ENCODE measurements around the gene MYO16. TPM values are rescaled to one million over a fixed set of nuclear protein-coding genes. Genes with fewer than 3 reads are reported as not detected.
A peak's percentile ranks its signal among the peaks of the same experiment; 100 is the strongest.

MYO16 gene
- total and polyA plus RNA-seq, 4 donors: 11.7 to 51.7 (median 21.1) TPM

GRCh38 chr13:108927615-108928014 is 298.2 kb downstream of the MYO16 start:
- no peak for DNase-seq (ENCODE audit: low read depth in 4 of 6, low spot score in 6 of 6)
- Histone ChIP-seq H3K4me1 (ENCODE audit: control insufficient read depth, insufficient read depth, low read length) (no peaks in the 10 kb centered on the region), H3K9me3 (ENCODE audit: control insufficient read depth, insufficient read depth, low read length) (no peaks in the 10 kb centered on the region), H3K36me3 (ENCODE audit: control insufficient read depth, insufficient read depth, low read length) (peaks cover 3% of the 10 kb centered on the region), H3K27me3 (ENCODE audit: control insufficient read depth, insufficient read depth, low read length) (no peaks in the 10 kb centered on the region), H3K27ac (ENCODE audit: low read depth, low read length) (no peak overlapping the region), H3K4me3 (ENCODE audit: low read depth, low read length) (no peak overlapping the region)
- WGBS (ENCODE audit: insufficient coverage): 96% methylated on average over 16 of the region's 16 CpGs

- DNase-seq (ENCODE audit: low read depth in 4 of 6, low spot score in 6 of 6): no peak
- WGBS (ENCODE audit: insufficient coverage): no CpG with 5 or more reads among the region's 3 CpGs
- no peaks in the 10 kb centered on the region for H3K9me3 ChIP-seq (ENCODE audit: control insufficient read depth, insufficient read depth, low read length)
- H3K27me3 ChIP-seq (ENCODE audit: control insufficient read depth, insufficient read depth, low read length): no peaks in the 10 kb centered on the region
- H3K27ac ChIP-seq (ENCODE audit: low read depth, low read length): no peak overlapping the region
- peaks cover 3% of the 10 kb centered on the region for H3K36me3 ChIP-seq (ENCODE audit: control insufficient read depth, insufficient read depth, low read length)
- no peak overlapping the region for H3K4me3 ChIP-seq (ENCODE audit: low read depth, low read length)
- no peaks in the 10 kb centered on the region for H3K4me1 ChIP-seq (ENCODE audit: control insufficient read depth, insufficient read depth, low read length)
Observed at GRCh38 chr13:108929532-108930206, 300.3 kb downstream of the MYO16 start.

GRCh38 chr13:108932196-108932595 is 302.8 kb downstream of the MYO16 start:
- Histone ChIP-seq H3K27ac (ENCODE audit: low read depth, low read length) (no peak overlapping the region), H3K4me1 (ENCODE audit: control insufficient read depth, insufficient read depth, low read length) (no peaks in the 10 kb centered on the region), H3K4me3 (ENCODE audit: low read depth, low read length) (no peak overlapping the region), H3K9me3 (ENCODE audit: control insufficient read depth, insufficient read depth, low read length) (no peaks in the 10 kb centered on the region), H3K36me3 (ENCODE audit: control insufficient read depth, insufficient read depth, low read length) (peaks cover 3% of the 10 kb centered on the region), H3K27me3 (ENCODE audit: control insufficient read depth, insufficient read depth, low read length) (no peaks in the 10 kb centered on the region)
- 56% methylated on average over 2 of the region's 4 CpGs for WGBS (ENCODE audit: insufficient coverage)
- DNase-seq (ENCODE audit: low read depth in 4 of 6, low spot score in 6 of 6): no peak

GRCh38 chr13:108933061-108933460 is 303.6 kb downstream of the MYO16 start:
- no peak overlapping the region for H3K27ac ChIP-seq (ENCODE audit: low read depth, low read length)
- no peaks in the 10 kb centered on the region for H3K36me3 ChIP-seq (ENCODE audit: control insufficient read depth, insufficient read depth, low read length)
- no peaks in the 10 kb centered on the region for H3K27me3 ChIP-seq (ENCODE audit: control insufficient read depth, insufficient read depth, low read length)
- no peaks in the 10 kb centered on the region for H3K4me1 ChIP-seq (ENCODE audit: control insufficient read depth, insufficient read depth, low read length)
- no peak for DNase-seq (ENCODE audit: low read depth in 4 of 6, low spot score in 6 of 6)
- no peak overlapping the region for H3K4me3 ChIP-seq (ENCODE audit: low read depth, low read length)
- no peaks in the 10 kb centered on the region for H3K9me3 ChIP-seq (ENCODE audit: control insufficient read depth, insufficient read depth, low read length)

GRCh38 chr13:108938155-108938554 is 308.7 kb downstream of the MYO16 start:
- Histone ChIP-seq H3K4me3 (ENCODE audit: low read depth, low read length) (no peak overlapping the region), H3K4me1 (ENCODE audit: control insufficient read depth, insufficient read depth, low read length) (peaks cover 4% of the 10 kb centered on the region), H3K36me3 (ENCODE audit: control insufficient read depth, insufficient read depth, low read length) (no peaks in the 10 kb centered on the region), H3K27me3 (ENCODE audit: control insufficient read depth, insufficient read depth, low read length) (no peaks in the 10 kb centered on the region), H3K27ac (ENCODE audit: low read depth, low read length) (no peak overlapping the region), H3K9me3 (ENCODE audit: control insufficient read depth, insufficient read depth, low read length) (no peaks in the 10 kb centered on the region)
- DNase-seq (ENCODE audit: low read depth in 4 of 6, low spot score in 6 of 6): no peak
- WGBS (ENCODE audit: insufficient coverage): 100% methylated on average over 1 of the region's 1 CpG

GRCh38 chr13:108940121-108940520 is 310.7 kb downstream of the MYO16 start:
- H3K36me3 ChIP-seq (ENCODE audit: control insufficient read depth, insufficient read depth, low read length): no peaks in the 10 kb centered on the region
- H3K4me3 ChIP-seq (ENCODE audit: low read depth, low read length): no peak overlapping the region
- peaks cover 4% of the 10 kb centered on the region for H3K4me1 ChIP-seq (ENCODE audit: control insufficient read depth, insufficient read depth, low read length)
- H3K27ac ChIP-seq (ENCODE audit: low read depth, low read length): no peak overlapping the region
- DNase-seq (ENCODE audit: low read depth in 4 of 6, low spot score in 6 of 6): no peak
- H3K27me3 ChIP-seq (ENCODE audit: control insufficient read depth, insufficient read depth, low read length): no peaks in the 10 kb centered on the region
- no CpG with 5 or more reads among the region's 2 CpGs for WGBS (ENCODE audit: insufficient coverage)
- no peaks in the 10 kb centered on the region for H3K9me3 ChIP-seq (ENCODE audit: control insufficient read depth, insufficient read depth, low read length)

GRCh38 chr13:108943842-108944241 is 314.4 kb downstream of the MYO16 start:
- peaks cover 7% of the 10 kb centered on the region for H3K4me1 ChIP-seq (ENCODE audit: control insufficient read depth, insufficient read depth, low read length)
- no peak overlapping the region for H3K27ac ChIP-seq (ENCODE audit: low read depth, low read length)
- no peak for DNase-seq (ENCODE audit: low read depth in 4 of 6, low spot score in 6 of 6)
- H3K36me3 ChIP-seq (ENCODE audit: control insufficient read depth, insufficient read depth, low read length): no peaks in the 10 kb centered on the region
- H3K9me3 ChIP-seq (ENCODE audit: control insufficient read depth, insufficient read depth, low read length): no peaks in the 10 kb centered on the region
- no peak overlapping the region for H3K4me3 ChIP-seq (ENCODE audit: low read depth, low read length)
- H3K27me3 ChIP-seq (ENCODE audit: control insufficient read depth, insufficient read depth, low read length): no peaks in the 10 kb centered on the region
- WGBS (ENCODE audit: insufficient coverage): 95% methylated on average over 5 of the region's 7 CpGs

GRCh38 chr13:108944760-108945159 is 315.3 kb downstream of the MYO16 start:
- Histone ChIP-seq H3K4me3 (ENCODE audit: low read depth, low read length) (no peak overlapping the region), H3K4me1 (ENCODE audit: control insufficient read depth, insufficient read depth, low read length) (peaks cover 7% of the 10 kb centered on the region), H3K27ac (ENCODE audit: low read depth, low read length) (no peak overlapping the region), H3K36me3 (ENCODE audit: control insufficient read depth, insufficient read depth, low read length) (no peaks in the 10 kb centered on the region), H3K27me3 (ENCODE audit: control insufficient read depth, insufficient read depth, low read length) (no peaks in the 10 kb centered on the region), H3K9me3 (ENCODE audit: control insufficient read depth, insufficient read depth, low read length) (no peaks in the 10 kb centered on the region)
- no CpG with 5 or more reads among the region's 4 CpGs for WGBS (ENCODE audit: insufficient coverage)
- DNase-seq (ENCODE audit: low read depth in 4 of 6, low spot score in 6 of 6): no peak

GRCh38 chr13:108947551-108948030 is 318.2 kb downstream of the MYO16 start:
- peak in 1 of 6 donors; percentile 57 for DNase-seq (ENCODE audit: low read depth in 4 of 6, low spot score in 6 of 6)
- Histone ChIP-seq H3K27ac (ENCODE audit: low read depth, low read length) (peak overlapping the region; percentile 79), H3K36me3 (ENCODE audit: control insufficient read depth, insufficient read depth, low read length) (no peaks in the 10 kb centered on the region), H3K27me3 (ENCODE audit: control insufficient read depth, insufficient read depth, low read length) (no peaks in the 10 kb centered on the region), H3K4me1 (ENCODE audit: control insufficient read depth, insufficient read depth, low read length) (peaks cover 3% of the 10 kb centered on the region), H3K4me3 (ENCODE audit: low read depth, low read length) (no peak overlapping the region), H3K9me3 (ENCODE audit: control insufficient read depth, insufficient read depth, low read length) (no peaks in the 10 kb centered on the region)
- no CpG with 5 or more reads among the region's 8 CpGs for WGBS (ENCODE audit: insufficient coverage)

- peaks cover 3% of the 10 kb centered on the region for H3K4me1 ChIP-seq (ENCODE audit: control insufficient read depth, insufficient read depth, low read length)
- H3K27ac ChIP-seq (ENCODE audit: low read depth, low read length): peak overlapping the region; percentile 75
- H3K27me3 ChIP-seq (ENCODE audit: control insufficient read depth, insufficient read depth, low read length): no peaks in the 10 kb centered on the region
- no peak overlapping the region for H3K4me3 ChIP-seq (ENCODE audit: low read depth, low read length)
- WGBS (ENCODE audit: insufficient coverage): 85% methylated on average over 3 of the region's 7 CpGs
- no peaks in the 10 kb centered on the region for H3K36me3 ChIP-seq (ENCODE audit: control insufficient read depth, insufficient read depth, low read length)
- H3K9me3 ChIP-seq (ENCODE audit: control insufficient read depth, insufficient read depth, low read length): no peaks in the 10 kb centered on the region
- DNase-seq (ENCODE audit: low read depth in 4 of 6, low spot score in 6 of 6): peak in 1 of 6 donors; percentile 35
Observed at GRCh38 chr13:108948251-108948671, 318.9 kb downstream of the MYO16 start.
